GM12878 (cell line): ENCODE measurements around the gene GSE1. TPM values are rescaled to one million over a fixed set of nuclear protein-coding genes. Genes with fewer than 3 reads are reported as not detected.
"Not testable (repeated sequence)": the region's sequence is repeated elsewhere in the genome, so short reads cannot be mapped to it uniquely, and the experiment has no call there.

Source experiments
- ATAC-seq: fragments of 200-7000 bp; cut with Tn5 transposase; 3 replicates; pipeline ENCODE4 v1.9.1; 2020; ENCODE audit warnings: mild to moderate bottlenecking, moderate library complexity
- BruUV-seq: library from RNA; stranded (reverse); fragments of 400-500 nt; replicated peaks from 2 replicates; lab custom pipeline; 2021; lab: Mats Ljungman, UMichigan
- CTCF ChIA-PET: fragments of 300-600 bp; sonication (Branson Sonifier 250); formaldehyde crosslinking; extraction: SDS; loops from one replicate; lab custom pipeline; 2021; ENCODE audit warnings: inconsistent platforms; lab: Yijun Ruan, JAX
- POLR2A ChIA-PET: fragments of 350-600 bp; formaldehyde crosslinking; extraction: SDS; loops from one replicate; lab custom pipeline; 2021; ENCODE audit warnings: inconsistent platforms; lab: Charles Lee
- RAD21 ChIA-PET: fragments of 300-600 bp; sonication (Branson Sonifier 250); formaldehyde crosslinking; loops from one replicate; lab custom pipeline; 2023; ENCODE audit warnings: antibody characterized with exemption; ENCODE audit not compliant: unreplicated experiment; lab: Charles Lee
- SMC1A ChIA-PET: fragments of 300-600 bp; sonication (Branson Sonifier 250); formaldehyde crosslinking; loops from one replicate; lab custom pipeline; 2023; ENCODE audit not compliant: unreplicated experiment, uncharacterized antibody; lab: Charles Lee
- DNase-seq: peaks from one replicate; pipeline ENCODE4 v3.0.0-alpha.2; 2011; ENCODE audit warnings: low read depth, low spot score
- FAIRE-seq: peaks from 3 replicates; lab custom pipeline; 2011; peaks lifted over from hg19 to GRCh38; lab: Jason Lieb, UNC
- H2AFZ ChIP-seq: 2 replicates; pipeline ENCODE4 v1.6.0; 2011; ENCODE audit warnings: low read depth, low read length, control low read depth; ENCODE audit not compliant: control insufficient read depth
- H3K27ac ChIP-seq: 2 replicates; pipeline ENCODE4 v1.5.1; 2011; ENCODE audit warnings: control low read depth; ENCODE audit not compliant: control insufficient read depth, insufficient read depth
- H3K27me3 ChIP-seq, 2 experiments: replicated peaks in 1 of 2; 2 replicates each; pipeline versions ENCODE4 v1.6.0 to v1.6.1; 2011; ENCODE audit warnings: low read length in 1 of 2; ENCODE audit not compliant: control insufficient read depth in 2 of 2, insufficient read depth in 2 of 2
- H3K36me3 ChIP-seq, 2 experiments: 2 replicates each; pipeline ENCODE4 v1.5.1; 2011; ENCODE audit warnings: low read length in 1 of 2; ENCODE audit not compliant: control insufficient read depth in 2 of 2, insufficient read depth in 2 of 2
- H3K4me1 ChIP-seq: 2 replicates; pipeline ENCODE4 v1.6.1; 2011; ENCODE audit warnings: mild to moderate bottlenecking, low read length, moderate library complexity, mixed read lengths; ENCODE audit not compliant: control insufficient read depth, insufficient read depth
- H3K4me2 ChIP-seq: 2 replicates; pipeline ENCODE4 v1.6.0; 2011; ENCODE audit warnings: control low read depth; ENCODE audit not compliant: control insufficient read depth, insufficient read depth
- H3K4me3 ChIP-seq: fragments of 200-600 bp; sonication (generic); 2 replicates; pipeline ENCODE4 v1.5.1; 2016
- H3K79me2 ChIP-seq: 2 replicates; pipeline ENCODE4 v1.6.0; 2011; ENCODE audit warnings: low read length; ENCODE audit not compliant: control insufficient read depth, insufficient read depth
- H3K9ac ChIP-seq: 2 replicates; pipeline ENCODE4 v1.8.0; 2011; ENCODE audit warnings: low read length, control low read depth, mixed read lengths; ENCODE audit not compliant: control insufficient read depth, insufficient read depth
- H3K9me3 ChIP-seq: replicated peaks from 3 replicates; pipeline ENCODE4 v1.5.1; 2011; ENCODE audit warnings: mild to moderate bottlenecking, low read length; ENCODE audit not compliant: control insufficient read depth, insufficient read depth
- H4K20me1 ChIP-seq: 2 replicates; pipeline ENCODE4 v1.6.0; 2011; ENCODE audit not compliant: control insufficient read depth, insufficient read depth
- BCLAF1 ChIP-seq: fragments of 450-650 bp; IDR thresholded peaks from 2 replicates; pipeline ENCODE4 v1.6.1; 2017; ENCODE audit warnings: antibody characterized with exemption, mild to moderate bottlenecking, moderate library complexity
- E2F4 ChIP-seq: IDR thresholded peaks from 2 replicates; pipeline ENCODE4 v1.6.1; 2012; ENCODE audit warnings: low read depth, low read length, improper control_type of control experiment
- HDAC6 ChIP-seq: fragments of 200-600 bp; sonication (generic); IDR thresholded peaks from one replicate; pipeline ENCODE4 v1.8.0; 2017; ENCODE audit warnings: antibody characterized with exemption; ENCODE audit not compliant: unreplicated experiment
- STAT3 ChIP-seq: IDR thresholded peaks from 2 replicates; pipeline ENCODE4 v1.6.1; 2011; ENCODE audit warnings: low read depth, low read length, improper control_type of control experiment
- SUZ12 ChIP-seq: fragments of 200-600 bp; sonication (generic); IDR thresholded peaks from one replicate; pipeline ENCODE4 v1.6.1; 2018; ENCODE audit warnings: antibody characterized with exemption, mild to moderate bottlenecking; ENCODE audit not compliant: unreplicated experiment
- TCF7 ChIP-seq: IDR thresholded peaks from 2 replicates; pipeline ENCODE4 v1.6.1; 2014; ENCODE audit warnings: antibody characterized with exemption, borderline replicate concordance
- ZBTB33 ChIP-seq: fragments of 450-650 bp; IDR thresholded peaks from 2 replicates; pipeline ENCODE4 v1.6.1; 2017; ENCODE audit warnings: mild to moderate bottlenecking
- ZNF207 ChIP-seq: fragments of 450-650 bp; IDR thresholded peaks from 2 replicates; pipeline ENCODE4 v1.6.1; 2014; ENCODE audit warnings: antibody characterized with exemption, mild to moderate bottlenecking, borderline replicate concordance
- ZSCAN29 ChIP-seq: fragments of 450-650 bp; IDR thresholded peaks from 2 replicates; pipeline ENCODE4 v1.6.1; 2017; ENCODE audit warnings: mild to moderate bottlenecking, moderate library complexity
- WGBS: methylation state at CpG from one replicate; pipeline ENCODE4 v1.1.6; 2016; ENCODE audit warnings: low lambda C conversion rate; ENCODE audit not compliant: insufficient replicate concordance, insufficient coverage; ENCODE audit errors: missing lambda C conversion rate; 5-methylcytosine and 5-hydroxymethylcytosine counted together
- in situ Hi-C: fragments of 300-500 bp; cut with MboI; formaldehyde crosslinking; loops from 9 replicates; pipeline ENCODE4 v1.14.3; 2018; ENCODE audit warnings: mixed read lengths
- intact Hi-C: fragments of 100-400 bp; cut with micrococcal nuclease; formaldehyde crosslinking; loops from one replicate; pipeline ENCODE4 v1.14.2; 2022; ENCODE audit not compliant: unreplicated experiment
- polyA plus RNA-seq, 11 experiments: library from polyadenylated mRNA; depleted of rRNA in 4 of 11; unstranded in 6 of 11; stranded (reverse) in 5 of 11; fragments of >200 nt; fragmentation: Nextera tagmentation in 4 of 11; fragmentation: Illumina TruSeq in 1 of 11; extraction: Ambion mirVana in 4 of 11; extraction: Trizol in 1 of 11; gene quantifications; 1 replicate in 1 of 11; 2 replicates in 10 of 11; pipeline versions ENCODE4 v1.2.1 to v1.2.3, GENCODE V29; 2011 to 2016; ENCODE audit warnings: inconsistent platforms in 2 of 11, missing spikeins in 2 of 11, low read depth in 1 of 11
- total RNA-seq, 4 experiments: library from RNA; depleted of rRNA in 3 of 4; stranded (reverse); fragments of >200 nt in 3 of 4; fragmentation: Illumina TruSeq in 1 of 4; extraction: Trizol in 1 of 4; gene quantifications; 2 replicates each; pipeline versions ENCODE4 v1.2.1 to v1.2.3, GENCODE V29; 2013 to 2021

Gene GSE1
- total and polyA plus RNA-seq, 10 of the 15 experiments (the other 5 are each of a cell fraction or from before 2014, with no cell fraction given): 4.6 to 58.7 (median 18.2) TPM

GRCh38 chr16:85591381-85591780, 21.7 kb upstream of the GSE1 start:
- TF ChIP-seq ZNF207 (no peak), E2F4 (no peak), ZBTB33 (no peak), BCLAF1 (no peak), TCF7 (no peak), SUZ12 (no peak), ZSCAN29 (no peak), STAT3 (no peak), HDAC6 (no peak)
- ATAC-seq (no peak), DNase-seq (no peak), FAIRE-seq (no peak)
- POLR2A ChIA-PET: no interaction called here
- in situ Hi-C loops (no loop called here), intact Hi-C loops (no loop called here)
- Histone ChIP-seq H3K27me3 (no peaks in the 10 kb centered on the region), H3K4me1 (no peaks in the 10 kb centered on the region), H3K4me3 (no peak overlapping the region), H4K20me1 (no peaks in the 10 kb centered on the region), H3K9ac (no peak overlapping the region), H3K4me2 (no peak overlapping the region), H2AFZ (no peak overlapping the region), H3K27ac (no peak overlapping the region), H3K79me2 (peaks cover 7% of the 10 kb centered on the region), H3K36me3 (peaks cover 0 to 2% of the 10 kb centered on the region in 2 experiments; a peak in 3 of 4 replicates), H3K9me3 (no peaks in the 10 kb centered on the region)
- CTCF ChIA-PET: no interaction called here
- 89% methylated on average over 10 of the region's 11 CpGs for WGBS
- no TSS peak for BruUV-seq
- RAD21 ChIA-PET: no interaction called here
- SMC1A ChIA-PET: no interaction called here

- H3K27me3 ChIP-seq, H3K4me3 ChIP-seq, in situ Hi-C loops, H3K79me2 ChIP-seq, H3K4me2 ChIP-seq, FAIRE-seq, SMC1A ChIA-PET, BruUV-seq, H3K36me3 ChIP-seq, H3K27ac ChIP-seq, H2AFZ ChIP-seq, H3K4me1 ChIP-seq, intact Hi-C loops, ATAC-seq, H4K20me1 ChIP-seq, H3K9ac ChIP-seq, H3K9me3 ChIP-seq, POLR2A ChIA-PET, DNase-seq: not testable (repeated sequence)
- 43% methylated on average over 8 of the region's 8 CpGs for WGBS
- ChIA-PET CTCF (interaction anchor here (0.7 kb wide), 1 partner anchor 101 kb away, joined by 3 read pairs; no protein-coding TSS in a partner anchor), RAD21 (interaction anchor here (1.3 kb wide), 1 partner anchor 35 kb away, joined by 4 read pairs; no protein-coding TSS in a partner anchor)
Measured at GRCh38 chr16:85592277-85592676, 20.8 kb upstream of the GSE1 start.
